Activated CD4-positive, alpha-beta T cell treated with anti-CD3 and anti-CD28 coated beads for 36 hours (primary cell): ENCODE results near the gene IER3IP1. TPM values are rescaled to one million over a fixed set of nuclear protein-coding genes. Genes with fewer than 3 reads are reported as not detected.
A peak's percentile ranks its signal among the peaks of the same experiment; 100 is the strongest.
"Not testable (repeated sequence)": the region's sequence is repeated elsewhere in the genome, so short reads cannot be mapped to it uniquely, and the experiment has no call there.

Experiments used
- ATAC-seq: fragments of 200-7000 bp; cut with Tn5 transposase; one replicate; pipeline ENCODE4 v1.10.0; 2021; ENCODE audit warnings: mild to moderate bottlenecking, moderate library complexity
- CTCF ChIA-PET: fragments of 350-600 bp; sonication (Branson Sonifier 250); formaldehyde crosslinking; loops from one replicate; lab custom pipeline; 2021; ENCODE audit warnings: antibody characterized with exemption; lab: Charles Lee
- POLR2A ChIA-PET: fragments of 350-600 bp; sonication (Branson Sonifier 250); formaldehyde crosslinking; loops from one replicate; lab custom pipeline; 2021; ENCODE audit warnings: antibody characterized with exemption, inconsistent platforms; lab: Charles Lee
- DNase-seq: peaks from one replicate; pipeline ENCODE4 v3.0.0-alpha.2; 2020
- H3K27ac Mint-ChIP-seq: one replicate; pipeline ENCODE4 v1.8.0; 2021; ENCODE audit warnings: mixed read lengths
- H3K27me3 Mint-ChIP-seq: one replicate; pipeline ENCODE4 v1.8.0; 2021; ENCODE audit warnings: mixed read lengths
- H3K36me3 Mint-ChIP-seq: one replicate; pipeline ENCODE4 v1.8.0; 2021; ENCODE audit warnings: low read depth, mixed read lengths
- H3K4me1 Mint-ChIP-seq: one replicate; pipeline ENCODE4 v1.8.0; 2021; ENCODE audit warnings: mixed read lengths
- H3K4me3 Mint-ChIP-seq: one replicate; pipeline ENCODE4 v1.8.0; 2021; ENCODE audit warnings: mild to moderate bottlenecking, moderate library complexity, mixed read lengths
- H3K9me3 Mint-ChIP-seq: one replicate; pipeline ENCODE4 v1.8.0; 2021; ENCODE audit warnings: low read depth, mixed read lengths
- intact Hi-C, 2 experiments: fragments of 100-400 bp; cut with DNase I in 1 of 2; cut with micrococcal nuclease in 1 of 2; formaldehyde crosslinking; loops; one replicate each; pipeline versions ENCODE4 v1.14.2 to v1.15.1; 2022 to 2024; cut with DNase I, micrococcal nuclease
- total RNA-seq, 2 experiments: library from RNA; stranded (reverse); gene quantifications; one replicate each; pipeline ENCODE4 v1.2.3, GENCODE V29; 2021

The IER3IP1 gene, protein sequence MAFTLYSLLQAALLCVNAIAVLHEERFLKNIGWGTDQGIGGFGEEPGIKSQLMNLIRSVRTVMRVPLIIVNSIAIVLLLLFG
- 10 to 100 TPM in 1 of 2 experiments, 1 to 10 TPM in 1; 9.0 to 11.5 TPM for total RNA-seq

DNA sequence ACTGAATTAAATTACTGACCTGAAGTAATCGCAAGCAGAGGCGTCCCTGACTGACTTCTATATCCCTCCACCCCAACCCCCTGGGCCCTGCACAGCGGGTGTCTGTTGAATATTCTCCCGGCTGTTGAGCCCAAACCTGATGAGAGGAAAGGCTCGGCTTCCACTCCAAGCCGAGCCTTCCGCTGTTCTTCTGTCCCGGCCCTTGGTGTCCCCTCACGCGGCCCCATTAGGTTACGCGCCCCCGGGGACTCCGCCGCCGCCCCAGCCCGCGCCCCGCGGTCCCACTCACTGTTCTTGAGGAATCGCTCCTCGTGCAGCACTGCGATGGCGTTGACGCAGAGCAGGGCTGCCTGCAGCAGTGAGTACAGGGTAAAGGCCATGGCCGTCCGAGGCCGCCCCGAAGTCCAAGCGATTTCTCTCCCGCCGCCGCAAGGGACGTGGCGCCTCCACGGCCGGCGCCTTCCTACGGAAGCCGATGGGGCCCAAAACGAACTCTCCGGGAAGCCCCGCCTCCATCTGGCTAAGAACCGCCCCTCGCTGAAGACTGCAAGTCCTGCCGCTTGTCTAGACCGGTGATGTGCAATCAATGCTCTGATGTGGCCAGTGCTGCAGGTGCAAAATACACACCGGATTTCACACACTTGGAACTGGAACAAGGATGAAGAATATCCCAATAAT, at the start of gene IER3IP1:
TSS of gene IER3IP1 (minus strand) at position 467 of the 678 bp plus-strand sequence. CDS start at position 380, 87 bp downstream.
- peak within 1 kb of the TSS; percentile 40 for H3K27ac Mint-ChIP-seq
- ChIA-PET POLR2A (no interaction called here), CTCF (no interaction called here)
- H3K4me3 Mint-ChIP-seq, result no peak within 1 kb of the TSS
- ATAC-seq (peak; percentile 92), DNase-seq (peak; percentile 93)
- H3K4me1 Mint-ChIP-seq, result peaks cover 2% of the 10 kb centered on the region
- H3K36me3 Mint-ChIP-seq, result peaks cover 5% of the 10 kb centered on the region
- H3K27me3 Mint-ChIP-seq, result no peaks in the 10 kb centered on the region
- no peaks in the 10 kb centered on the region for H3K9me3 Mint-ChIP-seq
- intact Hi-C loops, result loop anchor here (1.0 to 2.0 kb wide), 6 partner anchors 25 to 755 kb away; partner anchors contain the start of genes HDHD2 (in 2 of the 2), KATNAL2 (in 1 of the 2), PIAS2 (in 1 of the 2) and SMAD2 (in 1 of the 2)

DNA sequence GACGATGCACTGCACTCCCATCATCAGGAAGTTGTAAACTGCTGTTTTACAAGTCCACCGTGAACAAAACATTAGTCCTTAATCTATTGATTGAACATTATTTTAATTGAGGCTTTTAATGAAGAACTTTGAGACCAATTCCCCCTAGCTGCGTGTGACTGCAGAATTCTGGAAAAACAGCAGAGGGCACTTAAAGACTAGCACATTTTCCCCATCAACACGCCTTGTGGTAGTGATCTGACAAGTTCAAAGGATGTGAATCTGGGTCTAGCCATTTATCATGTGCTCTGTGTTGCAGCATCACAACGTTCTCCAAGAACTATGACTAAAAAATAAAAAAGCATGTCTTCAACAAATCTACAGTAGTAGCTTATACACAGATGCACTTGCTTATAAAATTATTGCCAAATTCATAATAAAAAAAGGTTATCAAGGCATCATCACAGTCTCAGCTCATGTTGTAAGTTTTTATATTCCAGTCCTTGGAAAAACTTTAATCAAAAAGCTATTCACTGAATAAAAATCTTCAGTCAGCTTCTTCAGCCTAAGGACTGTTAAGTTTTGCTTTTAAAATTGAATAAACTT, 39.5 kb upstream of the IER3IP1 start:
- CTCF ChIA-PET, result interaction anchor here (0.6 to 2.6 kb wide), 19 partner anchors 10 to 1049 kb away, joined by 3 to 20 read pairs (median 4); no protein-coding TSS in a partner anchor

DNA sequence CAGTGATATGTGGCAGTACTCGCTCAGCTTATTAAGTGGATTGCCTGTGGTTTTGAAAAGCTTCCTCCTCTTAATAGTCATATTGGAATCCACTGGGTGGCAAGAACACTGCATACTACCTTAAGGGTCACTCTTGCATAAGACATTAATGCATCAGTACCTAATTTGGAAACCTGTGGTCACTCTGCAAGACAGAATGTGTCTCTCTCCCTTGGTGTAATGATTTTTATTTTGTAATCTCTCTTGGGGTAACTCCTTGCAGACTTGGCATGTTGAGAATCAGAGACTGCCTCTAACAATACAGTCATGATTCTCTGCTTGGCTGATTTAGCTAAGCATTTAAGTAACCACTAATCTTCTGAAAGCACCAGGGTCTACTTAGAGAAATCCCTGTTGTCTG, 33.0 kb upstream of the IER3IP1 start:
- CTCF ChIA-PET, result interaction anchor here (1.2 kb wide), 1 partner anchor 8 kb away, joined by 3 read pairs; no protein-coding TSS in a partner anchor
- ATAC-seq (no peak), DNase-seq (no peak)
- no peak overlapping the region for H3K27ac Mint-ChIP-seq
- no peaks in the 10 kb centered on the region for H3K36me3 Mint-ChIP-seq
- H3K27me3 Mint-ChIP-seq, result peaks cover 32% of the 10 kb centered on the region
- H3K9me3 Mint-ChIP-seq, result no peaks in the 10 kb centered on the region
- no peaks in the 10 kb centered on the region for H3K4me1 Mint-ChIP-seq
- no peak overlapping the region for H3K4me3 Mint-ChIP-seq
- intact Hi-C loops, result no loop called here
- POLR2A ChIA-PET, result no interaction called here

More for the DNA sequence above, 39.5 kb upstream of the IER3IP1 start:
- Mint-ChIP-seq H3K27me3 (peaks cover 42% of the 10 kb centered on the region), H3K4me1 (no peaks in the 10 kb centered on the region), H3K36me3 (no peaks in the 10 kb centered on the region), H3K9me3 (no peaks in the 10 kb centered on the region), H3K4me3 (no peak overlapping the region), H3K27ac (no peak overlapping the region)
- DNase-seq, result peak; percentile 26
- intact Hi-C loops, result loop anchor here (1.0 kb wide), 1 partner anchor 534 kb away; no protein-coding TSS in a partner anchor
- POLR2A ChIA-PET, result no interaction called here
- peak; percentile 71 for ATAC-seq

DNA sequence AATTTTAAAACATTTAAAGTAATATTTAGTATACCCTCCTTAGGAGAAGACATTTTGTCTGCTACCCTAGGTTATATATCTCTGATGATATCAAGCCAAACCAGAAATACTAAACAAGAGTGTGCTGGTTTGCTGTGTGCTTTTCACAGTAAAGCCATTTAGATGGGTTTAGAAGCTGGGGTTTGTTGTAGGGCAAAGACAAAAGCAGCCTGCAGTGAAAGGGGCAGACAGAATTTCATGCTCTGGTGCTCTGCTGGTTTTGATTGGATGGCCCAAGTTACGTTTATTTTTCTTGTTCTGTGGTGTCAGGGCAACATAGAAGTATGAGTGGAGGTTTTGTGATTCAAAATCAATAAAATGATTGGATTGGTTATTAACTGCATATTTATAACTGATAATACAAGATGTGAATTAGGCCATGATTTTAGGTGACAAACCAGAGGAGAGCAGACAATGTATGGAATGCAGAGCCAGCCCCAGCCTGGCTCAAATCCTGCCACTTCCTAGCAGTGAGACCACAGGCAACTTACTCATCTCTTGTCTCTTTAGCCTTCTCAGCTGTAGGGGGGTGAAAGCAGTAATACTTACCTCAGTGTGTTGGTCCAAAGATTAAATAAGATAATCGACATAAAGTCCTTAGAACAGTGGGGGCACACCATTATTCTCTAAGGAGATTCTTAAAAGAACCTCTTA, 30.9 kb upstream of the IER3IP1 start:
- ATAC-seq, result no peak
- no peaks in the 10 kb centered on the region for H3K9me3 Mint-ChIP-seq
- intact Hi-C loops, result no loop called here
- no peaks in the 10 kb centered on the region for H3K4me1 Mint-ChIP-seq
- no peak for DNase-seq
- H3K36me3 Mint-ChIP-seq, result no peaks in the 10 kb centered on the region
- no peak overlapping the region for H3K4me3 Mint-ChIP-seq
- H3K27ac Mint-ChIP-seq, result no peak overlapping the region
- CTCF ChIA-PET, result interaction anchor here (0.7 kb wide), 1 partner anchor 104 kb away, joined by 3 read pairs; no protein-coding TSS in a partner anchor
- H3K27me3 Mint-ChIP-seq, result peaks cover 20% of the 10 kb centered on the region
- POLR2A ChIA-PET, result no interaction called here

DNA sequence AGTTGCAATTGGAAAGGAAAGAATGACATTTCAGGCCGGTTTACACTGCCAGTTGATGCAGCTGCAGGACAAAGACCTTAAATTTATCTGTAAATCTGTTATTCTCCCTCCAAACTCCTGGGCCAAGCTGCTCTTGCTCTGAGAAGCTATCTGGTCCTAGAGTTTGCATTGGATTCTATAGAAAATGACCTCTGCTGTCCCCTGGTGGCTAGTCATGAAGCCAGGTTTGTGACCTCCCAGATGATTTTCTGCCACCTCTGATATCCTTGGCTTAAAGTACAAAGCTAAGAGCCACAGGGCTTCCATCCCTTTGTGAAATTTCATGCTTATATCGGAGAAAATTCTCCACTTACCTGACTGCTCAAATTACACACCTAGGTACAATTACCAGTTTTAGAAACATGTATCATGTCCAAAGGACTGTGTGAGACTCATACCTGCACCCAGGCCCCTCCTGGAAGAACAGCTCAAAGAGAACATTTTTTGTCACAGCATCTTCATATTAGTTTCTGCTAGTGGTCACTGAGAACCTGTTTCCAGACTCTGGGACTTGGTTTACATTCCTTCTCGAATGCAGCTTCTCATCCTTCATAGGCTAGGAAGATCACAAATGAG, 28.9 kb upstream of the IER3IP1 start:
- Mint-ChIP-seq H3K27ac (no peak overlapping the region), H3K4me1 (no peaks in the 10 kb centered on the region), H3K27me3 (peaks cover 7% of the 10 kb centered on the region), H3K36me3 (no peaks in the 10 kb centered on the region), H3K4me3 (no peak overlapping the region), H3K9me3 (no peaks in the 10 kb centered on the region)
- CTCF ChIA-PET, result interaction anchor here (0.7 to 3.1 kb wide), 25 partner anchors 9 to 544 kb away, joined by 3 to 32 read pairs (median 5); partner anchors contain the start of gene HDHD2
- DNase-seq (peak; percentile 59), ATAC-seq (no peak)
- intact Hi-C loops, result loop anchor here (1.0 to 2.0 kb wide), 3 partner anchors 104 to 154 kb away; no protein-coding TSS in a partner anchor
- POLR2A ChIA-PET, result interaction anchor here (0.6 kb wide), 2 partner anchors 84 to 499 kb away, joined by 3 to 4 read pairs; no protein-coding TSS in a partner anchor

DNA sequence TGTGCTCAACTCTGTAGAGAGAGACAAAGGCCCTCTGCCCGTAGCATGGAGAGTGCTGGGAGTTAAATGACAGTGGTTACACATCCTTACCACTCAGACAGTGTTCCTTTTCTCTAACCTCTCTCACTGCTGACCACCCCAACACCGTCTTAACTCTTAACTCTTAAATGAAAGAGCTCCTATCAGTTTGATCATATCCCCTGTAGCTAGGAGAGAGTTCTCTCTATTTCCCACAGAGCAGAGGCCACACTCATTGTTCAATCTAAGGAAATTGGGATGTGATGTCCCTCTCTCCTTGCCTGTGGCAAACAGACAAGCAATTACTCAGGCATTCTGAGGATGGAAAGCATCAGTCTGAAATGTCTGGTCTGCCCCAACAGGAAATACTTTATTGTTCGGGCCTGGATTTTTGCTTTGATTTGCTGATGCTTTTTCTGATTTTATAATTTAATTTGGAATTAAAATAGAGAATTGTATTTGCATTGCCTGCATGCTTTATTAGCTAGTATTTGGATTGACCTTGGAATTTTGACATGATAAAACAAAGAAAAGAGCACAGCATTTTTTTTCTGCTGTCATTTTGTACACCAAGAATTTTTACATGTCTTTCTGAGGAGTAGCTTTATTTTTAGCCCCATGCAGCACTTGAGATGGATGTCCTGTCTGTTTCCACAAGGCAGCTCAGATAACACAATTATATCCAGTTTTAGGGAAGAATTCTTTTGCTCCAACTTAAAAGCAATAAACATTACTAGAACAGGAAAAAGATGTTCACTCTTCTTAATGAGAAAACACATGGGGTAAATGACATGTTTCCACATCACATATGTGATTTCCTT, 27.7 kb upstream of the IER3IP1 start:
- peaks cover 3% of the 10 kb centered on the region for H3K27me3 Mint-ChIP-seq
- intact Hi-C loops, result loop anchor here (2.0 kb wide), 1 partner anchor 153 kb away; no protein-coding TSS in a partner anchor

DNA sequence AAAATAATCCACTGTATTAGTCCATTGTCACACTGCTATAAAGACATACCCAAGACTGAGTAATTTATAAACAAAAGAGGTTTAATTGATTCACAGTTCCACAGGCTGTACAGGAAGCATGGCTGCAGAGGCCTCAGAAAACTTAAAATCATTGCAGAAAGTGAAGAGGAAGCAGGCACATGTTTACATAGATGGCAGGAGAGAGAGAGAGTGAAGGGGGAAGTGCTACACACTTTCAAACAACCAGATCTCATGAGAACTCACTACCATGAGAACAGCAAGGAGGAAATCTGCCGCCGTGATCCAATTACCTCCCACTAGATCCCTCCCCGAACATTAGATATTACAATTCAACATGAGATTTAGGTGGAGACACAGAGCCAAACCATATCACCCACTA, 19.8 kb upstream of the IER3IP1 start:
- POLR2A ChIA-PET, H3K36me3 Mint-ChIP-seq, ATAC-seq, H3K27ac Mint-ChIP-seq, H3K9me3 Mint-ChIP-seq, H3K4me1 Mint-ChIP-seq, intact Hi-C loops, DNase-seq, H3K4me3 Mint-ChIP-seq: not testable (repeated sequence)
- peaks cover 30% of the 10 kb centered on the region for H3K27me3 Mint-ChIP-seq
- CTCF ChIA-PET, result interaction anchor here (1.5 kb wide), 1 partner anchor 9 kb away, joined by 8 read pairs; no protein-coding TSS in a partner anchor

More for the DNA sequence above, 27.7 kb upstream of the IER3IP1 start:
- ChIA-PET POLR2A (no interaction called here), CTCF (interaction anchor here (1.0 to 3.1 kb wide), 19 partner anchors 9 to 549 kb away, joined by 3 to 32 read pairs (median 6); partner anchors contain the start of gene HDHD2)
- no peak overlapping the region for H3K4me3 Mint-ChIP-seq
- no peak for ATAC-seq
- H3K4me1 Mint-ChIP-seq, result no peaks in the 10 kb centered on the region
- H3K9me3 Mint-ChIP-seq, result no peaks in the 10 kb centered on the region
- no peak for DNase-seq
- H3K36me3 Mint-ChIP-seq, result no peaks in the 10 kb centered on the region
- H3K27ac Mint-ChIP-seq, result no peak overlapping the region

DNA sequence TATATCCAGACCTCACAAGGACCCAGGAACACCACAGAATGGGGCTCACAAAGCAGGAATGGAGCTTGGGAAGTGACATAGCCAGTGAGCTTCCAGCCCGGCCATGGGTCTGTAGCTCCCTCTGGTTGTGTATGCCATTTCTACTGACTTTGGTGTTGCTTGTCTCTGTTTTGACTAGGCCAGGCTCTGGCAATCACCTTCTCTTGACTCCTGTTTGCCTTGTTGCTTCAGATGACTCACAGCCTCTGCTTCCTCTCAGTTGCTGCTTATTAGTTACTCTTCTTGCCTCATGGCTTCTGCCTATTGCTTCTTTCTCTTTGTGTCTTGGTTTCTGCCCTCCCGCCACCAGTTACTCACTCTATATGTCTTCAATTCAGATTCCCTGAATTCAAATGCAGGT, 15.8 kb upstream of the IER3IP1 start:
- POLR2A ChIA-PET, result interaction anchor here (0.6 kb wide), 1 partner anchor 230 kb away, joined by 3 read pairs; no protein-coding TSS in a partner anchor

DNA sequence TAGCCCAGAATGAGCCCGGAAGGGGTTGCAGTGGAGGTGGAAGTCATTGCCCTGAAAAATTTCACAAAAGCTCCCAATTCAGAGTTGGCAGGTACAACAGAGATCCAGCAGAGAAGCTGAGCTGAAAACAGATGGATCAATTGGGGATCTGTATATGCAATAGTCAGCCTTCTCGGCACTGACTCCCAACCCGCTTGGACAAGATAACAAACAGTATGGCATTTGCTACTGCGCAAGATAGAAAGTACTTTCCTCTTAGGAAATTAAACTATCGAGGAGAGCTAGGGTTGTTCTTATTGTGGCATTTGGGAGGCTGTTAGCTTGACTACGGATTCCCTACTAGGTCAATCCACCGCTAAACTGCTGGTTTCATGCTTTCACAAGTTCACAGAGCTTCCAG, 11.6 kb upstream of the IER3IP1 start:
- ChIA-PET POLR2A (no interaction called here), CTCF (interaction anchor here (0.7 to 1.5 kb wide), 3 partner anchors 14 to 1020 kb away, joined by 3 to 4 read pairs (median 3); no protein-coding TSS in a partner anchor)
- ATAC-seq (no peak), DNase-seq (no peak)
- intact Hi-C loops, result no loop called here
- Mint-ChIP-seq H3K36me3 (peaks cover 2% of the 10 kb centered on the region), H3K4me1 (no peaks in the 10 kb centered on the region), H3K9me3 (peaks cover 11% of the 10 kb centered on the region), H3K4me3 (no peak overlapping the region), H3K27ac (no peak overlapping the region), H3K27me3 (peaks cover 21% of the 10 kb centered on the region)

More for the DNA sequence above, 15.8 kb upstream of the IER3IP1 start:
- peaks cover 27% of the 10 kb centered on the region for H3K27me3 Mint-ChIP-seq
- no peak overlapping the region for H3K4me3 Mint-ChIP-seq
- no peaks in the 10 kb centered on the region for H3K36me3 Mint-ChIP-seq
- intact Hi-C loops, result no loop called here
- H3K4me1 Mint-ChIP-seq, result no peaks in the 10 kb centered on the region
- no peak overlapping the region for H3K27ac Mint-ChIP-seq
- H3K9me3 Mint-ChIP-seq, result no peaks in the 10 kb centered on the region
- DNase-seq, result peak; percentile 12
- peak; percentile 69 for ATAC-seq
- CTCF ChIA-PET, result interaction anchor here (1.0 to 3.0 kb wide), 2 partner anchors 12 to 90 kb away, joined by 3 to 12 read pairs; no protein-coding TSS in a partner anchor
